ENCODE results near the gene QPCTL. TPM values are rescaled to one million over a fixed set of nuclear protein-coding genes. Genes with fewer than 3 reads are reported as not detected.

QPCTL gene
- total RNA-seq, 6 experiments from 2014 or later = 17.6 to 31.5 (median 19.9) TPM

DNA sequence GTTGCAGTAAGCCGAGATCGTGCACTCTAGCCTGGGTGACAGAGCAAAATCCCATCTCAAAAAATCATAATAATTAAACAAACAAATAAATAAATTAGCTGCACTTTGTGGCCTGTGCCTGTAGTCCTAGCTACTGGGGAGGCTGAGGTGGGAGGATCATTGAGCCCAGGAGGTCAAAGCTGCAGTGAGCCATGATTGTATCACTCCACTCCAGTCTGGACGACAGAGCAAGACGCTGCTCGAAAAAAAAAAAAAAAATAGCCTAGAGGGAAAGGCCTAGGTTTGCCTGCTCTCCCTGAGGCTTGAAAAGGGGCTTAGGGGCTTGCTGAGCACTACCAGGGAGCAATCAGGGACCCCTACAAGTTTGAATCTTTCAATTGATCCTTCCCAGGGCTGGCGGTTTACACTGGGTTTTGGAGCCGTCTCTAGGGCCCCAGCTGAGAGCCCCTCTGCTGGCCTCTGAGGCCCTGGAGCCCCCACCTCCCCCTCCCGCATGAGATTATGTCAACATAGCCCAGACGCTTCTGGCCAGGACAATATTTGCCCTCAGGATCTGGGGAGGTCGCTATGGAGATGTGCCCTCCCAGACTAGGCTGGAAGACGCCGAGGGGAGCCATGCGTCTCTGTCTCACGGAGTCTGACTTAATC, 34.8 kb upstream of the QPCTL start:
- Mint-ChIP-seq H3K4me3 (no peak overlapping the region), H3K4me1 (ENCODE audit: low read depth) (no peaks in the 10 kb centered on the region), H3K27ac (no peak overlapping the region), H3K36me3 (ENCODE audit: low read depth) (no peaks in the 10 kb centered on the region), H3K9me3 (no peaks in the 10 kb centered on the region), H3K27me3 (ENCODE audit: insufficient read depth) (peaks cover 22% of the 10 kb centered on the region)
- TF ChIP-seq, protein P1, sequence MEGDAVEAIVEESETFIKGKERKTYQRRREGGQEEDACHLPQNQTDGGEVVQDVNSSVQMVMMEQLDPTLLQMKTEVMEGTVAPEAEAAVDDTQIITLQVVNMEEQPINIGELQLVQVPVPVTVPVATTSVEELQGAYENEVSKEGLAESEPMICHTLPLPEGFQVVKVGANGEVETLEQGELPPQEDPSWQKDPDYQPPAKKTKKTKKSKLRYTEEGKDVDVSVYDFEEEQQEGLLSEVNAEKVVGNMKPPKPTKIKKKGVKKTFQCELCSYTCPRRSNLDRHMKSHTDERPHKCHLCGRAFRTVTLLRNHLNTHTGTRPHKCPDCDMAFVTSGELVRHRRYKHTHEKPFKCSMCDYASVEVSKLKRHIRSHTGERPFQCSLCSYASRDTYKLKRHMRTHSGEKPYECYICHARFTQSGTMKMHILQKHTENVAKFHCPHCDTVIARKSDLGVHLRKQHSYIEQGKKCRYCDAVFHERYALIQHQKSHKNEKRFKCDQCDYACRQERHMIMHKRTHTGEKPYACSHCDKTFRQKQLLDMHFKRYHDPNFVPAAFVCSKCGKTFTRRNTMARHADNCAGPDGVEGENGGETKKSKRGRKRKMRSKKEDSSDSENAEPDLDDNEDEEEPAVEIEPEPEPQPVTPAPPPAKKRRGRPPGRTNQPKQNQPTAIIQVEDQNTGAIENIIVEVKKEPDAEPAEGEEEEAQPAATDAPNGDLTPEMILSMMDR (IDR thresholded peaks at IDR 0.05) = no peak
- DNase-seq = no peak

DNA sequence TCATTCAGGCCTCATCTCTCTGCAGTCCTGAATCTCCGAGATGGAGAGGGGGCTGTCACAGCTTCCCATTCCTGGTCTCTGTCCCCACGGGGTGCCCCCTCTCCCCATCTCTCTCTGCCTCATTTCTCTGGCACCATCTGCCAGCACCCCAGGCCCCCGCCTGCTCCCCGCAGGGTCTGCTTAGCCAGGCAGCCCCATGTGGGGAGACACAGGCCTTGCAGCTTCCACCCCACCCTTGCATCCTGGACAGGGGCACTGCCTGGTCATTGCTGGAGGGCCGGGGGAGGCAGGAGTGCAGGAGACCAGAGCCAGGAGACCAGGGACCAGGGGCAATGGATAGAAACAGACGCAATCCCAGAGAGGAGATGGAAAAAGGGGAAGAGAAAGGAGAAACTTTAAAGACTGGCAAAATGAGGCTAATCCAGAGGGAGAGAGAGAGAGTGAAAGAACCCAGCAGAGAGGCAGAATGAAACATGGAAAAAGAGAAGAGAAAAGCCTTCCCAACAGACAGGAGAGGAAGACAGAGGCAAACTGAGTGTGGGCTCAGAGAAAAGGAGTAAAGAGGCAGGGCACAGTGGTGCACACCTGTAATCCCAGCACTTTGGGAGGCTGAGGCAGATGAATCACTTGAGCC, 33.3 kb upstream of the QPCTL start:
- Mint-ChIP-seq H3K27ac (no peak overlapping the region), H3K27me3 (ENCODE audit: insufficient read depth) (peaks cover 22% of the 10 kb centered on the region), H3K4me1 (ENCODE audit: low read depth) (peaks cover under 1% of the 10 kb centered on the region; the same call in 1 of the 2 replicates), H3K4me3 (no peak overlapping the region), H3K9me3 (no peaks in the 10 kb centered on the region), H3K36me3 (ENCODE audit: low read depth) (no peaks in the 10 kb centered on the region)
- TF ChIP-seq, protein P1 (IDR thresholded peaks at IDR 0.05) = no peak
- no peak for DNase-seq

DNA sequence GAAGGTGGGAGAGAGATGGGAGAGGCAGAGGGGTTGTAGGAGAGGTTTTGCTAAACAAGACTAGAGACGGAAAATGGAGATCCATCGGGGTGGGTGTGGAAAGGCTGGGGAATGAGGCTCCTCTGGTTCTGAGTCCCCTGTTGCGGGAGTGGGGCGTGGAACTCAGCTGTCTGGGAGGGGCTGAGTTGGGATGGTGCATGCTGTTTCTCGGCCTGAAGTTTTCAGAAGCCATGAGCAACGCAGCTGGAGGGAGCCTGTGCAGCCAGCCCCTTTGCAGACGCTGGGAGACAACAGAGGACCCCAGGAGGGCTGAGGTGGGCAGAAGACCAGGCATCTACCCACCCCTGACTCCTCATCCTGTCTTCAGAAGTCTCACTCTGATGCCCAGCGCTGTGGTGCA, 31.8 kb upstream of the QPCTL start:
- TF ChIP-seq, protein P1 (IDR thresholded peaks at IDR 0.05) = no peak
- H3K36me3 Mint-ChIP-seq (ENCODE audit: low read depth) = no peaks in the 10 kb centered on the region
- H3K4me3 Mint-ChIP-seq = no peak overlapping the region
- H3K27ac Mint-ChIP-seq = no peak overlapping the region
- peaks cover 27% of the 10 kb centered on the region for H3K27me3 Mint-ChIP-seq (ENCODE audit: insufficient read depth)
- peaks cover 9% of the 10 kb centered on the region; the same call in 1 of the 2 replicates for H3K4me1 Mint-ChIP-seq (ENCODE audit: low read depth)
- no peaks in the 10 kb centered on the region for H3K9me3 Mint-ChIP-seq
- DNase-seq = no peak

DNA sequence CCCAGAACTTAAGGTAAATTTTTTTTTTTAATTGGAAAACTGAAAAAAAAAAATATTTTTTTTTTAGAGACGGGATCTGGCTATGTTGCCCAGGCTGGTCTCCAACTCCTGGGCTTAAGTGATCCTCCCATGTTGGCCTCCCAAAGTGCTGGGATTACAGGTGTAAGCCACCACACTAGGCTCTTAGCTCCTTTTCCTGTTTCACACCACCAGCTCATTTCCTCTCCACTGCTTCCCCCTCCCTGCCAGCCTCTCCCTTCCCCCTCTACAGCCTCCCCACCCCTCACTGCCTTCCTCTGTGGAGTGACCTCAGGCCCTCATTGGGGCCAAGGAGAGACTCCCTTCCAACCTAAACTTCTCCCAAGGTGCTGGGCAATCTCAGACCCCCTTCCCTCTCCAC, 28.7 kb upstream of the QPCTL start:
- TF ChIP-seq, protein P1 (IDR thresholded peaks at IDR 0.05) = no peak
- peaks cover 25% of the 10 kb centered on the region for H3K4me1 Mint-ChIP-seq (ENCODE audit: low read depth)
- no peak for DNase-seq
- no peak overlapping the region for H3K4me3 Mint-ChIP-seq
- H3K27ac Mint-ChIP-seq = no peak overlapping the region
- no peaks in the 10 kb centered on the region for H3K9me3 Mint-ChIP-seq
- H3K36me3 Mint-ChIP-seq (ENCODE audit: low read depth) = no peaks in the 10 kb centered on the region
- H3K27me3 Mint-ChIP-seq (ENCODE audit: insufficient read depth) = peaks cover 23% of the 10 kb centered on the region

DNA sequence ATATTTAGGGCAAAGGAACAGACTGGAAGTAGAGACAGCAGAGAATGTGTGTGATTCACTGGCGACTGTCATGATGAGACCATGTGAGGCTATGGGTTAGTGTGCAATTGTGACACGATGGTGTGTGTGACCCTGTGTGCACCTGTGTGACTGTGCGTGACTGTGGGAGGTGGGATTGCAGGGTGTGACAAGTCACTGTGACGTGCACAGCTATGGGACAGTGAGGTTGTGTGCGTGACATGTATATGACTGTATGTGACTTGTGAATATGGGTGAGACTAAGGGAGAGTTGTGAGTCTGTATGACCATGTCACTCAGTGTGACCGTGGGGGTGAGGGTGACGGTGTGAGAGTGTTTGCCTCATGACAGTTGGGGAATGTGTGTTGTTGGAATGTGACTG, 27.9 kb upstream of the QPCTL start:
- Mint-ChIP-seq H3K36me3 (ENCODE audit: low read depth) (no peaks in the 10 kb centered on the region), H3K9me3 (no peaks in the 10 kb centered on the region), H3K27me3 (ENCODE audit: insufficient read depth) (peaks cover 18% of the 10 kb centered on the region), H3K4me3 (no peak overlapping the region), H3K4me1 (ENCODE audit: low read depth) (peaks cover 32% of the 10 kb centered on the region), H3K27ac (no peak overlapping the region)
- no peak for DNase-seq
- TF ChIP-seq, protein P1 (IDR thresholded peaks at IDR 0.05) = no peak
